Measurements from ENCODE around the gene RFX2.

- TF ChIP-seq CTCF (IDR thresholded peaks at IDR 0.05) (no peak), POLR2A (IDR thresholded peaks at IDR 0.05) (no peak), EP300 (IDR thresholded peaks at IDR 0.05) (peak in 1 of 2 donors; percentile 23)
These were observed 144.1 kb downstream of the RFX2 start for GRCh38 chr19:5966215-5966614.
